ENCODE results near the gene TNIK. TPM values are rescaled to one million over a fixed set of nuclear protein-coding genes. Genes with fewer than 3 reads are reported as not detected.

Gene TNIK
- total RNA-seq, 1 donor, result 24.2 TPM

DNA sequence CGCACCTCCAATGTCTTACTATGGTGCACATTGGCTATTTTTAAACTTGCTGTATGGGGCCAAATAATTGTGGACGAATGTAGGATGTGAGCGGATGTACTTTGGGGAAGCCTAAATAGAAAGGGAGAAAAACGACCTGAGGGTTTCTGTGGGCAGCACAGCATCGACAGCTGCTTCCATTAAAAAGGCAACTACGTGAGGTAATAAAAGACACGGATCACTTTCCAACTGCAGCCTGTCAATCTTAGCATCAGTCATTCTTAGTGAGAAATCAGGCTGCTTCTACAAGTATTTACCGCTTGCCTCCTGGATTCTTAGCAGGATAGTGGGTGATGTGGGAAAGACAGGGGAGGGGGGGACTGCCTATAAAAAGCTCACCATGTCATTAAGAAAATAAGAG, 247.0 kb downstream of the TNIK start:
- no peak overlapping the region for H3K4me3 ChIP-seq (ENCODE audit: low read depth, low read length)
- DNase-seq (ENCODE audit: low read depth), result no peak
- TF ChIP-seq, protein P1, sequence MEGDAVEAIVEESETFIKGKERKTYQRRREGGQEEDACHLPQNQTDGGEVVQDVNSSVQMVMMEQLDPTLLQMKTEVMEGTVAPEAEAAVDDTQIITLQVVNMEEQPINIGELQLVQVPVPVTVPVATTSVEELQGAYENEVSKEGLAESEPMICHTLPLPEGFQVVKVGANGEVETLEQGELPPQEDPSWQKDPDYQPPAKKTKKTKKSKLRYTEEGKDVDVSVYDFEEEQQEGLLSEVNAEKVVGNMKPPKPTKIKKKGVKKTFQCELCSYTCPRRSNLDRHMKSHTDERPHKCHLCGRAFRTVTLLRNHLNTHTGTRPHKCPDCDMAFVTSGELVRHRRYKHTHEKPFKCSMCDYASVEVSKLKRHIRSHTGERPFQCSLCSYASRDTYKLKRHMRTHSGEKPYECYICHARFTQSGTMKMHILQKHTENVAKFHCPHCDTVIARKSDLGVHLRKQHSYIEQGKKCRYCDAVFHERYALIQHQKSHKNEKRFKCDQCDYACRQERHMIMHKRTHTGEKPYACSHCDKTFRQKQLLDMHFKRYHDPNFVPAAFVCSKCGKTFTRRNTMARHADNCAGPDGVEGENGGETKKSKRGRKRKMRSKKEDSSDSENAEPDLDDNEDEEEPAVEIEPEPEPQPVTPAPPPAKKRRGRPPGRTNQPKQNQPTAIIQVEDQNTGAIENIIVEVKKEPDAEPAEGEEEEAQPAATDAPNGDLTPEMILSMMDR (IDR thresholded peaks at IDR 0.05; ENCODE audit: insufficient read depth, low read length), result no peak

DNA sequence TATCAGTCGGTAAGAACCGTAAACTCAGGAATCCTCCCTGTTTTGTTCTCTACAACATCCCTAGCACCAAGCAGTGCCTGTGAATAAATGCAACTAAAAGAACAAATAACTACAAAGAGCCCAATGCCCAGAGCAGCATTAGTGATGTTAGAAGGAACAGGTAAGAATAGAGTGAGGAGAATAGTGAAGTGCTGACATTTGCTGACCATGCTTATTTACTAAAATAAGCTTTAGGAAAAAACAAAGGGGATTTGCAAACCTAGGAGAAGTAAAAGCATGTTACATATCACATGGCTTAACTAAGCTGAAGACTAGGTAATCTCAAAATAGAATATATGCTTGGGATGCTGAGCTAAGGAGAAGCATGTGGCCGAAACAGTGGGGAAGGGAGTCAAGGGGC, 247.6 kb downstream of the TNIK start:
- DNase-seq (ENCODE audit: low read depth), result no peak
- H3K4me3 ChIP-seq (ENCODE audit: low read depth, low read length), result no peak overlapping the region
- TF ChIP-seq, protein P1 (IDR thresholded peaks at IDR 0.05; ENCODE audit: insufficient read depth, low read length), result no peak

GRCh38 chr3:171206283-171206682, 253.9 kb downstream of the TNIK start:
- DNase-seq (ENCODE audit: low read depth), result no peak
- TF ChIP-seq, protein P1 (IDR thresholded peaks at IDR 0.05; ENCODE audit: insufficient read depth, low read length), result no peak
- H3K4me3 ChIP-seq (ENCODE audit: low read depth, low read length), result no peak overlapping the region

- H3K4me3 ChIP-seq (ENCODE audit: low read depth, low read length), result no peak overlapping the region
- DNase-seq (ENCODE audit: low read depth), result peak; percentile 41
- TF ChIP-seq, protein P1 (IDR thresholded peaks at IDR 0.05; ENCODE audit: insufficient read depth, low read length), result no peak
Measured at GRCh38 chr3:171204942-171205341, 255.3 kb downstream of the TNIK start.

DNA sequence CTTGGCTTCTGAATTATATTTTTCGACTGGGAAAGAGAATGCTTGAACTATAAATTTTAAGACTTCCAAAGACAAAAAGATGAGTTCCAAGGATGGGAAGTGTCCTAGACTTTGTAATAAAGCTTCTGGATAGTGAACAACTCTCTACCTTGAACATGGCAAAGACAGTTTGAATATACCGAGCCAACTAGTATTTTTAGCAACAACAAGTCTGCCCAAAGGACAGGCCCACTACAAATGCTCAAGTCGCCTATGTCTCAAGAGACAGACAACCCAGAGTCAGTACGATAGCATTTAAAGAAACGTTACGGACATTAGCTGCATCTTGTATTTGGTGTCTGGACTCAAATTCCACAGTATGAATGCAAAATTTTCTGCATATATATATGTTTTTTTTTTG, 258.4 kb downstream of the TNIK start:
- DNase-seq (ENCODE audit: low read depth), result no peak
- TF ChIP-seq, protein P1 (IDR thresholded peaks at IDR 0.05; ENCODE audit: insufficient read depth, low read length), result no peak
- H3K4me3 ChIP-seq (ENCODE audit: low read depth, low read length), result no peak overlapping the region

DNA sequence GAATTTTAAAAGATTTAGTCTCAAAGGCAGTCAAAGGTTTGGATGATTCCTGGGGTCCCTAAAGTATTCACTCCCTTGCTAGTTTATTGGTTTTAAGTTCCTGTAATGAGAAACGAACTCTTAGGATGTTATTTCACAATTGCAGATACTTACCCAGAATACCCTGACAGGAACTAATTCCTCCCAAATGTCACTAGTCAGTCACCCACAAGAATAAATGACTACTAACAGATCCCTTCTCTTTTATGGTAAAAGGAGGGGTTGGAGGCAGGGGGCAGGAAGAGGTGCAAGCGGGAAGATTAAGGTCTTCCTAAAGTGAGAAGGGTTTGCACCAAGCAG, 259.5 kb downstream of the TNIK start:
- no peak overlapping the region for H3K4me3 ChIP-seq (ENCODE audit: low read depth, low read length)
- DNase-seq (ENCODE audit: low read depth), result no peak
- TF ChIP-seq, protein P1 (IDR thresholded peaks at IDR 0.05; ENCODE audit: insufficient read depth, low read length), result no peak

- no peak for DNase-seq (ENCODE audit: low read depth)
- TF ChIP-seq, protein P1 (IDR thresholded peaks at IDR 0.05; ENCODE audit: insufficient read depth, low read length), result no peak
Measured at GRCh38 chr3:171200052-171200749, 260.0 kb downstream of the TNIK start.

More at GRCh38 chr3:171200052-171200749, 260.0 kb downstream of the TNIK start:
- no peak overlapping the region for H3K4me3 ChIP-seq (ENCODE audit: low read depth, low read length)

All from fibroblast of the aortic adventitia (primary cell).